BLaER1 treated with 17β-estradiol and CSF1 and Interleukin-3, amounts not matched to agents 10 nM and 100 nM (cell line): ENCODE results near the gene FGD5.

Experiments used
- H3K27ac ChIP-seq, 11 experiments: shearing (Covaris generic); formaldehyde crosslinking; 2 replicates each; pipeline ENCODE4 v1.8.1; 2022
- H3K27me3 ChIP-seq, 11 experiments: shearing (Covaris generic); formaldehyde crosslinking; 2 replicates each; pipeline ENCODE4 v1.8.1; 2022
- H3K36me3 ChIP-seq, 11 experiments: shearing (Covaris generic); formaldehyde crosslinking; 2 replicates each; pipeline ENCODE4 v1.8.1; 2022
- H3K4me1 ChIP-seq, 10 experiments: shearing (Covaris generic); formaldehyde crosslinking; 2 replicates each; pipeline ENCODE4 v1.8.1; 2022
- H3K4me2 ChIP-seq, 11 experiments: shearing (Covaris generic); formaldehyde crosslinking; 2 replicates each; pipeline ENCODE4 v1.8.1; 2022
- H3K4me3 ChIP-seq, 10 experiments: shearing (Covaris generic); formaldehyde crosslinking; 2 replicates each; pipeline ENCODE4 v1.8.1; 2022
- H3K9ac ChIP-seq, 11 experiments: shearing (Covaris generic); formaldehyde crosslinking; 2 replicates each; pipeline ENCODE4 v1.8.1; 2022
- H3K9me3 ChIP-seq, 11 experiments: shearing (Covaris generic); formaldehyde crosslinking; replicated peaks in 1 of 11; 2 replicates each; pipeline ENCODE4 v1.8.1; 2022
- H4K20me1 ChIP-seq, 11 experiments: shearing (Covaris generic); formaldehyde crosslinking; 2 replicates each; pipeline ENCODE4 v1.8.1; 2022
- Cebpa-rat ChIP-seq, 11 experiments: shearing (Covaris generic); IDR thresholded peaks; 2 replicates each; pipeline ENCODE4 v1.8.1; 2022

FGD5 gene

DNA sequence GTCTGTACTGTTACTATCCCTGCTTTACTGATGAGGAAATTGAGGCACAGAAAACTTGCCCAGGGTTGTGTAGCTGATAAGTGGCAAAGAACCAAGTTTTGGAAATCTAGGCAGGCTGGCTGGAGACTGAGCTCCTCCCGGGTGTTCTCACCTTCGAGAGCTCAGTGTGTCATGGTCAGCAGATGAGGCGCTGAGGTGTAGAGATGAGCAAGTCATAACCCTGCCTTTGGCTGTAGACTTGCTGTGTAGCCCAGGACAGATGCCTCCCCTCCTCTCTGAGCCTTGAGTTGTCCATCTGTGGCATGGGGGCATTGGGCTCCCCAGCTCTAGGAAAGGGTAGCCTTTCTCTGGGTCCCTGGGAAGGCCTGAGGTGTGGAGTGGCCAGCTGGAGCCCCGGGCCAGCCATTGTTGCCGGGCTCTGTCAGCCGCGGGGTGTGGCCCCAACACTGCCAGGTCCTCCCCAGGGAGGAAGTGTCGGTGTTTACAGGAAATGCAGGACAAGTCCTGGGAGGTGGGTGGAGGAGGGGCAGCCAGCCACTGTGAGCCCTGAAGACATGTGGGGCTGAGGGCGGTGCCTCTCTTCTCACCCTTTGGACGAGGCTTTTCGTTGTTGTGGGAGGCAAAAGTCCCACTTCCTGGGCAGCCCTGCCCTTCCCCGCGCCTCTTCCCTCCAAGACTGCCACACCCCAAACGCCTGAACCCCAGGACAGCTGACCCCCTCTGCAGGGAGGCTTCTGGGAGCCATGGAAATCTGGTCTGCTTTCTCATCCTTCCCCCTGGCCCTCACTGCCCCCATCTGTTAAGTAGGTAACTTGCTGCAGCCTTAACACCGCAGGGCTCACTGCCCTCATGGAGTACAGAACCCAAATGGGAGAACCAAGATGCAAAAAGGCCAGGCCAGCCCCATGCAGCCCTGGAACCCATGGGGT, 29.1 kb downstream of the FGD5 start:
- Histone ChIP-seq H3K4me1 (peaks cover 22 to 34% (median 31%) of the 10 kb centered on the region in 10 experiments), H3K4me3 (0 out of 20 replicates have a peak overlapping the region, but pooled peaks of 1 of the 10 experiments have one; percentile 6), H3K27me3 (no peaks in the 10 kb centered on the region), H3K9me3 (no peaks in the 10 kb centered on the region; a peak in 1 of 22 replicates), H4K20me1 (0 out of 22 replicates have a peak, but pooled peaks cover 0 to 4% (median 0%) of the 10 kb centered on the region in 11 experiments), H3K9ac (peak overlapping the region in 2 of 11 experiments; percentile 0 to 15; a peak in 2 of 22 replicates), H3K36me3 (no peaks in the 10 kb centered on the region), H3K27ac (peak overlapping the region in 6 of 11 experiments; percentile 2 to 59 (median 46); a peak in 8 of 22 replicates), H3K4me2 (peak overlapping the region; percentile 68 to 87 (median 81))
- no peak for TF ChIP-seq Cebpa-rat (IDR thresholded peaks at IDR 0.05)

DNA sequence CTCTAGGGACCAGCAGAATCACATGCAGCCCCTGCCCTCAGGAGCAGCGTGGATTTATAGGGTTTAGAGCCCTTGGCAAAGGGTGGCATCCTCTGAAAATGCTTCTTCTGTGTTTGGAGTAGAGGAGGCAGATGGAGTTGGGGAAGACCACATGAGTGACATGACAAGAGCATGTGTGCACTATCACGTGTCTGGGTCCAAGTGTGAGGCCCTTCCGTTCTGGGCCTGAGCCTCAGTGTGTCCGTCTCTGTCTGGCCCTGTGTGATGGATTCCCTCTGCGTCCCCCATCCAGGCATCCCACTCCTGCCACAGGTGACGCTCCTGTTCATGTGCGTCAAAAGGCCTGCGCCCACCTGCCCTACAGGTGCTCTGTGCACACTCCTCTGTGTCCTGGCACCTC, 30.1 kb downstream of the FGD5 start:
- no peak overlapping the region for H3K27ac ChIP-seq

DNA sequence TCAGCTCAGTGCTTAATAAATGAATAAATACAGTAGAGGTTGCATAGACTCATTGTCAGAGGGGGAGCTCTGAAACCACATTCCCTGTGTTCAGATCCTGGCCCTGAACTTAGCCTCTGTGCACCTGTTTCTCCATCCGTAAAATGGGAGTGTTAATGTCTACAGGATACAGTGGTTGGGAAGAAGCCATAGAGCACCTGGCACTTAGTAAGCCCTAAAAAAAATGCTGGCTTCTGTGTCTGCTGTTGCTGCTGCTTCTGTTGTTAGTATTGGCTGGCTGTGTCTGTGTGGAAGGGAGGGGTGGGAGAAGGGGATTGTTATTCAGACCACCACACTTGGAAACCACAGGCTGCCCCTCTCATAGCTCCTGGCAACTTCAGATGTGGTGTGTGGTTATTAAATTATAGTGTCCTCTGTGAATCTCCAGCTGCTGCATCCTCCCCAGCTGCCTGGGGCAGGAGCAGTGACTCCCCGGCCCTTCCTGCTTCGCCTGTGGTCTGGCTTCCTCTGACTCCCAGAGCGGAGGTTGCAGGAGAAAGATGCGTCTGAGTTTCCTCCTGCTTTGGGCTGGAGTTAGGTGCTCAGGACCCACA, 31.0 kb downstream of the FGD5 start:
- TF ChIP-seq Cebpa-rat (IDR thresholded peaks at IDR 0.05) = no peak
- Histone ChIP-seq H3K27me3 (no peaks in the 10 kb centered on the region), H3K4me1 (peaks cover 22 to 34% (median 31%) of the 10 kb centered on the region in 10 experiments), H3K27ac (no peak overlapping the region), H3K4me2 (peak overlapping the region; percentile 2 to 87 (median 80); a peak in 21 of 22 replicates), H3K9me3 (no peaks in the 10 kb centered on the region; a peak in 1 of 22 replicates), H3K4me3 (no peak overlapping the region), H3K36me3 (no peaks in the 10 kb centered on the region), H3K9ac (no peak overlapping the region), H4K20me1 (no peaks in the 10 kb centered on the region)

More for the DNA sequence above, 30.1 kb downstream of the FGD5 start:
- peak overlapping the region; percentile 47 to 87 (median 80) for H3K4me2 ChIP-seq
- no peak for TF ChIP-seq Cebpa-rat (IDR thresholded peaks at IDR 0.05)
- H3K27me3 ChIP-seq = no peaks in the 10 kb centered on the region
- H3K9ac ChIP-seq = no peak overlapping the region
- no peaks in the 10 kb centered on the region; a peak in 1 of 22 replicates for H3K9me3 ChIP-seq
- H3K4me1 ChIP-seq = peaks cover 22 to 34% (median 31%) of the 10 kb centered on the region in 10 experiments
- H3K36me3 ChIP-seq = no peaks in the 10 kb centered on the region
- H4K20me1 ChIP-seq = no peaks in the 10 kb centered on the region
- H3K4me3 ChIP-seq = no peak overlapping the region

DNA sequence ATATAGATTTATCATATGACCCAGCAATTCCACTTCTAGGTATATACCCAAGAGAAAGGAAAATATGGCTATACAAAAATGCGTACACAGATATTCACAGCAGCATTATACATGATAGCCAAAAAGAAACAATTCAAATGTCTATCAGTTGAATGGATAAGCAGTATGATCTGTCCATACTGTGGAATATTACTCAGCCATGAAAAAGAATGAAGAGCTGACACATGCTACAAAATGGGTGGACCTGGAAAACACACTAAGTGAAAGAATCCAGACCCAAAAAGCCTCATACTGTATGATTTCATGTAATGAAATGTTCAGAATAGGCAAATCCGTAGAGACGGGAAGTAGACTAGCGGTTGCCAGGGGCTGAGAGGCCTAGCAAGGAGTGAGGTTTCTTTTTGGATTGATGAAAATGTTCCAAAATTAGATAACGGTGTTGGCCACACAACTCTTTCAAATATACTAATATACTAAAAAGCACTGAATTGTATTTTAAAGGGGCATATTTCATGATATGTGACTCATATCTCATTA, 33.4 kb downstream of the FGD5 start:
- Histone ChIP-seq H3K4me1 (peaks cover 22 to 34% (median 31%) of the 10 kb centered on the region in 10 experiments), H3K9me3 (peaks cover 0 to 10% (median 5%) of the 10 kb centered on the region in 11 experiments; a peak in 11 of 22 replicates), H4K20me1 (no peaks in the 10 kb centered on the region), H3K36me3 (no peaks in the 10 kb centered on the region), H3K4me2 (no peak overlapping the region), H3K27ac (no peak overlapping the region), H3K4me3 (no peak overlapping the region), H3K9ac (no peak overlapping the region), H3K27me3 (no peaks in the 10 kb centered on the region)
- no peak for TF ChIP-seq Cebpa-rat (IDR thresholded peaks at IDR 0.05)

DNA sequence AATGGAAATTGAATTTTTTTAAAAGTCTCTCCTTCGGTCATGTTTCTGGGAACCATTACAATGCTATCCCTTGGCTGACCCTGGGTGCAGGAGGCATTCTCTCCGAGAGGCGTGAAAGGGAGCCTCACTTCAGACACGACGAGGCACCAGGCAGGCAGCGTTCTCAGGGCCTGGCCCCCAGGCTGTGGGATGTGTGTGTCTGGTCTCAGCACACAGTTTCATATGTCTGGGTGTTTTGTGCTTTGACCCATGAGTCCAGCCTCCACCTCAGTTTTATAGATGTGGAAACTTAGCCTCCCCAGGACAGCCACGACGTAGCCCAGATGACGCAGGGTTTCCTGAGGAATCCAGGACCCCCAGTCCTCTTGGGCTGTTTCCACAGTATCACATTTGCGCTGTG, 34.0 kb downstream of the FGD5 start:
- Histone ChIP-seq H4K20me1 (no peaks in the 10 kb centered on the region), H3K4me1 (peaks cover 18 to 28% (median 28%) of the 10 kb centered on the region in 10 experiments), H3K9me3 (peaks cover 0 to 10% (median 5%) of the 10 kb centered on the region in 11 experiments; a peak in 11 of 22 replicates), H3K4me3 (no peak overlapping the region), H3K9ac (no peak overlapping the region), H3K27ac (no peak overlapping the region), H3K27me3 (no peaks in the 10 kb centered on the region), H3K36me3 (no peaks in the 10 kb centered on the region), H3K4me2 (no peak overlapping the region)
- no peak for TF ChIP-seq Cebpa-rat (IDR thresholded peaks at IDR 0.05)

DNA sequence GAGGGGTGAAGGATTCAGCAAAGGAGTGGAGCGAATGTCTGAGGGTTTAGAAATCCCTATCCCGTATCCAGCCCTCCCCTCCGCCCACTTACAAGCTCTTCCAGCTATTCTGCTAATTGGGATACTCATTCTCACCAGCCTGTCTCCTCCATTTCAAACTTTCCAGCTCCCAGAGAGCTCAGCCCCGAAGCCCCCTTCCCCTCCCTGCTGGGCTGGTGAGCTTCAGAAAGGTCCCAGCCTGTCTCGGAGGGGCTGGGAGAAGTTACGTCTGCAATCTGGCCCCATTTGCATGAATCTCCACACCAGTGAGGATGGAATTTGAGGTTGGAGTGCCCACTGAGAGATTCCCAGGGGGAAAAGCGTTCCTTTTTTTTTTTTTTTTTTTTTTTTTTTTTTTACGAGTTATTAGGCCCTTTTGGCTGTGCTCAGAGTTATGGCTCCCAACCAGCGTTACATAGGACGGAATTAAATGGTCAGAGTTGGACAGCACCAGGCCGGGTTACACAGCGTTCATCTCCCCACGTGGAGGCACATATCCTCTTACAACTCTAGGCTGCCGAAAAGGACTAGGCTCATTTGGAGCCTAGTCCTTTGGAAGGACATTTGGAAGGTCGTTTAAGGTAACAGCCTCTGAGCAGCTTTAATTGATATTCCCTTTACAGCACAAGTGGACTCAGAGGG, 34.6 kb downstream of the FGD5 start:
- Histone ChIP-seq H4K20me1 (no peaks in the 10 kb centered on the region), H3K9me3 (peaks cover 0 to 10% (median 5%) of the 10 kb centered on the region in 11 experiments; a peak in 11 of 22 replicates), H3K4me1 (peaks cover 11 to 21% (median 21%) of the 10 kb centered on the region in 10 experiments), H3K4me3 (no peak overlapping the region), H3K27ac (no peak overlapping the region), H3K36me3 (no peaks in the 10 kb centered on the region), H3K9ac (no peak overlapping the region), H3K4me2 (no peak overlapping the region), H3K27me3 (no peaks in the 10 kb centered on the region)
- TF ChIP-seq Cebpa-rat (IDR thresholded peaks at IDR 0.05) = no peak

DNA sequence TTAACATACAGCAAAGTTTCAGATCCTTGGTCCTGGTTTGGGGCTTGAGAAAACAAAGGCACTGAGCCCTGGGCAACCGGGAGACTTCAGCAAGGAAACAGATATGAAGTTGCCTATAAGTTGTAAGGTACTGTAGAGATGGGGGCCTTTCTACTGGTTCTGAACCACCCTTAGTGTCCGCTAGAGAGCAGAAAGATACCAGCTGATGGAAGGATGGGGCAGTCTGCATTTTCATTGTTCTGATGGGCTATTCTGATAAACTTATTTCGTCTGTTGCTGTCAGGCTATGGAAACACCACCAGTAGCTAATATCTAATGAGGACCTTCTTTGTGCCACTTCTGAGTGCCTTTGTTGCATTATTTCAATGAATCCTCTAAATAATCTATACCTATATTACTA, 38.7 kb downstream of the FGD5 start:
- Histone ChIP-seq H3K9ac (no peak overlapping the region), H3K27ac (no peak overlapping the region), H3K4me3 (no peak overlapping the region), H3K4me1 (peaks cover 0 to 5% (median 0%) of the 10 kb centered on the region in 10 experiments; a peak in 2 of 20 replicates), H3K4me2 (no peak overlapping the region), H3K36me3 (no peaks in the 10 kb centered on the region), H3K9me3 (peaks cover 0 to 10% (median 5%) of the 10 kb centered on the region in 11 experiments; a peak in 11 of 22 replicates), H4K20me1 (no peaks in the 10 kb centered on the region), H3K27me3 (no peaks in the 10 kb centered on the region)
- TF ChIP-seq Cebpa-rat (IDR thresholded peaks at IDR 0.05) = no peak

DNA sequence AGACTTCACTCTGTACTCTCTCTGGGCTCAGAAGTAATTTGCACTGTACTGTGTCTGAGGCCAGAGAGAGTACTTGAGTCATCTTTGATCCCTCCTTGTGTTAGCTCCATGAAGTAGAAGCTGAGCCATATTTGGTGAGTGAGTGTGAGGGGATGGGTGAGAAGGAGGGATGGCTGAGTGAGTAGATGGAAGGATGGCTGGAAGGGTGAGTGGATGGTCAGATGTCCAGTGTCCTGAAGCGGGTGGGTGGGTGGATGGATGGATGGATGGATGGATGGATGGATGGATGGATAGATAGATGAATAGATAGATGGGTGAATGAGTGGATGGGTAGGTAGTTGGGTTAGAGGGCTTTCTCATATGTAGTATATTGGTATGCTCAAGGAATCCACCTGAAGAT, 39.3 kb downstream of the FGD5 start:
- Histone ChIP-seq H3K27me3 (no peaks in the 10 kb centered on the region), H3K9ac (no peak overlapping the region), H3K36me3 (no peaks in the 10 kb centered on the region), H3K4me3 (no peak overlapping the region), H3K27ac (no peak overlapping the region), H4K20me1 (no peaks in the 10 kb centered on the region), H3K4me2 (no peak overlapping the region), H3K4me1 (peaks cover 0 to 5% (median 0%) of the 10 kb centered on the region in 10 experiments; a peak in 2 of 20 replicates), H3K9me3 (peaks cover 0 to 10% (median 5%) of the 10 kb centered on the region in 11 experiments; a peak in 11 of 22 replicates)
- TF ChIP-seq Cebpa-rat (IDR thresholded peaks at IDR 0.05) = no peak
